Mesodermal cell (in vitro differentiated cells): ENCODE results near the gene ARPP21.

Experiments
- H3K27ac ChIP-seq: 2 replicates; pipeline ENCODE4 v1.7.0; 2013; ENCODE audit warnings: mild to moderate bottlenecking, low read depth, low read length, moderate library complexity; ENCODE audit not compliant: severe bottlenecking
- H3K36me3 ChIP-seq: 2 replicates; pipeline ENCODE4 v1.7.1; 2013; ENCODE audit warnings: mild to moderate bottlenecking, low read length, moderate library complexity; ENCODE audit not compliant: control insufficient read depth, insufficient read depth
- H3K4me1 ChIP-seq: one replicate; pipeline ENCODE4 v1.7.1; 2013; ENCODE audit warnings: mild to moderate bottlenecking, low read length; ENCODE audit not compliant: insufficient read depth, control insufficient read depth, poor library complexity, severe bottlenecking
- H3K4me3 ChIP-seq: 2 replicates; pipeline ENCODE4 v1.7.0; 2013; ENCODE audit warnings: low read length, control low read depth, mild to moderate bottlenecking; ENCODE audit not compliant: insufficient read depth, poor library complexity, severe bottlenecking; ENCODE audit errors: extremely low read depth
- H3K9me3 ChIP-seq: 2 replicates; pipeline ENCODE4 v1.7.1; 2013; ENCODE audit warnings: mild to moderate bottlenecking, low read length, moderate library complexity; ENCODE audit not compliant: control insufficient read depth
- WGBS, 2 experiments: methylation state at CpG; one replicate each; pipeline ENCODE4 v1.1.5; 2013; ENCODE audit warnings: missing lambda C conversion rate in 2 of 2; ENCODE audit not compliant: insufficient coverage in 2 of 2; 5-methylcytosine and 5-hydroxymethylcytosine counted together

Gene ARPP21

GRCh38 chr3:35748144-35748543 lies 108.8 kb downstream of the ARPP21 start:
- Histone ChIP-seq H3K27ac (no peak overlapping the region), H3K4me3 (no peak overlapping the region), H3K36me3 (no peaks in the 10 kb centered on the region), H3K4me1 (no peaks in the 10 kb centered on the region), H3K9me3 (no peaks in the 10 kb centered on the region)

- H3K36me3 ChIP-seq: no peaks in the 10 kb centered on the region
- H3K27ac ChIP-seq: no peak overlapping the region
- no peak overlapping the region for H3K4me3 ChIP-seq
- no peaks in the 10 kb centered on the region for H3K4me1 ChIP-seq
- whole genome bisulfite sequencing, 2 experiments: 100% methylated on average over 1 of the region's 3 CpGs; no CpG with 5 or more reads in 1 of the 2 experiments
- H3K9me3 ChIP-seq: no peaks in the 10 kb centered on the region
These were observed 111.9 kb downstream of the ARPP21 start for GRCh38 chr3:35751207-35751606.

- no peaks in the 10 kb centered on the region for H3K36me3 ChIP-seq
- peak overlapping the region; percentile 41 for H3K27ac ChIP-seq
- H3K4me3 ChIP-seq: no peak overlapping the region
- H3K4me1 ChIP-seq: no peaks in the 10 kb centered on the region
- WGBS, 2 experiments: 58 to 70% methylated on average over 2 of the region's 3 CpGs
- H3K9me3 ChIP-seq: no peaks in the 10 kb centered on the region
These were observed 118.8 kb downstream of the ARPP21 start for GRCh38 chr3:35757991-35758757.

- H3K9me3 ChIP-seq: no peaks in the 10 kb centered on the region
- H3K4me3 ChIP-seq: no peak overlapping the region
- WGBS, 2 experiments: 50 to 83% methylated on average over 1 to 3 of the region's 4 CpGs
- peak overlapping the region; percentile 33 for H3K27ac ChIP-seq
- no peaks in the 10 kb centered on the region for H3K36me3 ChIP-seq
- H3K4me1 ChIP-seq: no peaks in the 10 kb centered on the region
These were observed 120.8 kb downstream of the ARPP21 start for GRCh38 chr3:35760146-35760545.

- Histone ChIP-seq H3K4me1 (no peaks in the 10 kb centered on the region), H3K4me3 (no peak overlapping the region), H3K27ac (no peak overlapping the region), H3K36me3 (no peaks in the 10 kb centered on the region), H3K9me3 (no peaks in the 10 kb centered on the region)
- no CpG with 5 or more reads among the region's 1 CpG for WGBS, 2 experiments
These were observed 122.0 kb downstream of the ARPP21 start for GRCh38 chr3:35761311-35761710.

DNA sequence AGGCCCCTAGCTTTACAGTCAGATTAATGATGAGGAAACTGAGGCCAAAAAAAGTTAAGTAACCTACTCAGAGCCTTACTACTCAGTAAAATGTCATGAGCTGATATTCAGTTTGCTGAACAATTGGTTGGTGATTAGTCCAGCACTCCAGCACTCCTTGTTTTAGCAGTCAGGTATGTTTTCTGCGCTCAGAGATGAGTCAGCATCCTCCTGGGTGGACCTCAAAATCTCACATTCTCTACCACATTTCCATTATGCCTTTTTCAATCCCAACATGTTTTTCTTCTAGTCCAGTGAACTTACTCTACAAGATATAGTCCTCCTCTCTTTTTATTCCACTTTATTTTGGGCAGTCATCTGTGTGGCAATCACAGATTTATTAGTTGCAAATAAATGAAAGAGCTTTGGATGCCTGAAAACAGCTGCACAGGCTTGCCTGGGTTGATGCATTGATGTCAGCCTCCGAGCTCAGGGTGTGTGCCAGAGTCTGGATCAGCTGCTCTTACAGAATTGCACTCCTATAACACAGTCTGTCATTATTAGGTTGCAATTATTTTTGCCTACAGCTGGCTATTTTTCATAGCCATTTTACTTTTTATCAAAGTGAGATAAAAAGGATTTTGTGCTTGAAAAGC lies 133.2 kb downstream of the ARPP21 start:
- no peaks in the 10 kb centered on the region for H3K9me3 ChIP-seq
- H3K4me1 ChIP-seq: no peaks in the 10 kb centered on the region
- no peaks in the 10 kb centered on the region for H3K36me3 ChIP-seq
- no peak overlapping the region for H3K4me3 ChIP-seq
- H3K27ac ChIP-seq: no peak overlapping the region
- 100% methylated on average over 1 to 2 of the region's 2 CpGs for WGBS, 2 experiments

- H3K4me3 ChIP-seq: no peak overlapping the region
- no CpG with 5 or more reads among the region's 1 CpG for WGBS, 2 experiments
- no peaks in the 10 kb centered on the region for H3K4me1 ChIP-seq
- H3K36me3 ChIP-seq: no peaks in the 10 kb centered on the region
- H3K9me3 ChIP-seq: no peaks in the 10 kb centered on the region
- H3K27ac ChIP-seq: no peak overlapping the region
These were observed 134.1 kb downstream of the ARPP21 start for GRCh38 chr3:35773417-35773816.

- H3K36me3 ChIP-seq: no peaks in the 10 kb centered on the region
- no peaks in the 10 kb centered on the region for H3K9me3 ChIP-seq
- H3K4me1 ChIP-seq: no peaks in the 10 kb centered on the region
- H3K27ac ChIP-seq: no peak overlapping the region
- H3K4me3 ChIP-seq: no peak overlapping the region
- 92 to 93% methylated on average over 2 of the region's 2 CpGs for WGBS, 2 experiments
These were observed 137.0 kb downstream of the ARPP21 start for GRCh38 chr3:35776346-35776745.

DNA sequence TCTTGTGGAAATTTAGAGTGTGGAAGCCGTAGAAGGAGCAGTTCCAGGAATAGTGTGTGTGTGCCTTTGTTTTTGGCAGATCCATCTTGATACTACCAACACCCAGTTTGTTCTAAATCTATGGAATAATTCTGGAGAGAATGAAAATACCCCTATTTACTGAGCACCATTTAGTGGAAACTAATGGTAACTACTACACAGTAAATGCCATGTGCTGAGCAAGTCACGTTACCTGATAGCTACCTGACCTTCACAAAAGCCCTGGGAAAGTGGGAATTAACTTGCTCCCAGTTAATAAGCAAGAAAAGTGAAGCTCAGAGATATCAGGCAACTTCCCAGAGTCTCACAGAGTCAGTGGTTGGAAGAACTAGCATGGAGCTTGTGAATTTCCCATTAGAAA lies 137.7 kb downstream of the ARPP21 start:
- H3K36me3 ChIP-seq: no peaks in the 10 kb centered on the region
- H3K4me1 ChIP-seq: no peaks in the 10 kb centered on the region
- no peak overlapping the region for H3K4me3 ChIP-seq
- H3K9me3 ChIP-seq: no peaks in the 10 kb centered on the region
- no peak overlapping the region for H3K27ac ChIP-seq
- WGBS, 2 experiments: 100% methylated on average over 1 of the region's 2 CpGs

- Histone ChIP-seq H3K36me3 (no peaks in the 10 kb centered on the region), H3K27ac (no peak overlapping the region), H3K4me1 (no peaks in the 10 kb centered on the region), H3K9me3 (no peaks in the 10 kb centered on the region), H3K4me3 (no peak overlapping the region)
- WGBS, 2 experiments: 38 to 41% methylated on average over 1 to 2 of the region's 4 CpGs
These were observed 138.5 kb downstream of the ARPP21 start for GRCh38 chr3:35777563-35778554.
